Caco-2 (cell line): ENCODE measurements around the gene CHST13. TPM values are rescaled to one million over a fixed set of nuclear protein-coding genes. Genes with fewer than 3 reads are reported as not detected.

Experiments
- BruUV-seq: library from RNA; stranded (reverse); fragments of 400-500 nt; replicated peaks from 2 replicates; lab custom pipeline; 2021; lab: Mats Ljungman, UMichigan
- CTCF ChIA-PET: fragments of 300-600 bp; sonication (Branson Sonifier 250); formaldehyde crosslinking; loops from one replicate; lab custom pipeline; 2022; ENCODE audit warnings: antibody characterized with exemption; lab: Charles Lee
- POLR2A ChIA-PET: fragments of 300-600 bp; sonication (Branson Sonifier 250); formaldehyde crosslinking; loops from one replicate; lab custom pipeline; 2022; ENCODE audit warnings: antibody characterized with exemption; lab: Charles Lee
- DNase-seq, 2 experiments: peaks; one replicate each; pipeline versions ENCODE4 v3.0.0 to v3.0.0-alpha.2; 2020 to 2022
- H3K27me3 ChIP-seq: replicated peaks from 2 replicates; pipeline ENCODE4 v1.6.0; 2011; ENCODE audit warnings: low read length; ENCODE audit not compliant: control insufficient read depth, insufficient read depth
- H3K36me3 ChIP-seq: 2 replicates; pipeline ENCODE4 v1.5.1; 2011; ENCODE audit warnings: low read length; ENCODE audit not compliant: control insufficient read depth, insufficient read depth
- H3K4me1 ChIP-seq: fragments of 250-450 bp; sonication (Bioruptor Pico); 2 replicates; pipeline ENCODE4 v1.5.1; 2020; ENCODE audit warnings: mild to moderate bottlenecking
- H3K4me3 ChIP-seq: 2 replicates; pipeline ENCODE4 v1.5.1; 2011; ENCODE audit warnings: low read depth, mild to moderate bottlenecking, control low read depth, low read length
- H3K9me3 ChIP-seq: fragments of 250-450 bp; sonication (Bioruptor Pico); 2 replicates; pipeline ENCODE4 v1.5.1; 2020; ENCODE audit warnings: mild to moderate bottlenecking, moderate library complexity
- H3K27ac Mint-ChIP-seq: one replicate; pipeline ENCODE4 v1.8.0; 2022; ENCODE audit warnings: mixed read lengths; ENCODE audit not compliant: unreplicated experiment
- H3K27me3 Mint-ChIP-seq: one replicate; pipeline ENCODE4 v1.8.0; 2022; ENCODE audit warnings: mixed read lengths; ENCODE audit not compliant: insufficient read depth, unreplicated experiment
- H3K36me3 Mint-ChIP-seq: one replicate; pipeline ENCODE4 v1.8.0; 2022; ENCODE audit warnings: mild to moderate bottlenecking, mixed read lengths; ENCODE audit not compliant: insufficient read depth, unreplicated experiment
- H3K4me1 Mint-ChIP-seq: one replicate; pipeline ENCODE4 v1.8.0; 2022; ENCODE audit warnings: low read depth, mixed read lengths; ENCODE audit not compliant: unreplicated experiment
- H3K4me3 Mint-ChIP-seq: one replicate; pipeline ENCODE4 v1.8.0; 2022; ENCODE audit warnings: mild to moderate bottlenecking, moderate library complexity, mixed read lengths; ENCODE audit not compliant: unreplicated experiment
- H3K9me3 Mint-ChIP-seq: one replicate; pipeline ENCODE4 v1.8.0; 2022; ENCODE audit warnings: mixed read lengths; ENCODE audit not compliant: unreplicated experiment
- CTCF ChIP-seq, 2 experiments: fragments of 200-600 bp in 1 of 2; IDR thresholded peaks; 1 replicate in 1 of 2; 2 replicates in 1 of 2; pipeline versions ENCODE4 v1.5.1 to v1.8.0; 2011 to 2022; ENCODE audit warnings: antibody characterized with exemption in 1 of 2, control low read depth in 1 of 2, inconsistent platforms in 1 of 2, low read depth in 1 of 2, low read length in 1 of 2, mild to moderate bottlenecking in 1 of 2, moderate library complexity in 1 of 2; ENCODE audit not compliant: insufficient read depth in 1 of 2, severe bottlenecking in 1 of 2, unreplicated experiment in 1 of 2
- intact Hi-C: fragments of 100-400 bp; cut with micrococcal nuclease; formaldehyde crosslinking; loops from one replicate; pipeline ENCODE4 v1.10.0; 2022; ENCODE audit not compliant: unreplicated experiment
- total RNA-seq: library from RNA; stranded (reverse); gene quantifications from 2 replicates; pipeline ENCODE4 v1.2.3, GENCODE V29; 2022

CHST13 gene
- total RNA-seq, 1 experiment from 2014 or later, result 25.3 TPM

- BruUV-seq, result no TSS peak
- Mint-ChIP-seq H3K4me1 (no peaks in the 10 kb centered on the region), H3K36me3 (no peaks in the 10 kb centered on the region), H3K9me3 (no peaks in the 10 kb centered on the region), H3K27ac (no peak overlapping the region), H3K4me3 (no peak overlapping the region), H3K27me3 (no peaks in the 10 kb centered on the region)
- H3K4me3 ChIP-seq, result no peak overlapping the region
- POLR2A ChIA-PET, result no interaction called here
- H3K36me3 ChIP-seq, result no peaks in the 10 kb centered on the region
- TF ChIP-seq CTCF (IDR thresholded peaks at IDR 0.05; ENCODE audit: insufficient read depth in 1 of 2, low read depth in 1 of 2, low read length in 1 of 2, severe bottlenecking in 1 of 2, unreplicated experiment in 1 of 2), result no peak
- intact Hi-C loops, result no loop called here
- CTCF ChIA-PET, result interaction anchor here (0.7 kb wide), 1 partner anchor 1043 kb away, joined by 3 read pairs; no protein-coding TSS in a partner anchor
- H3K4me1 ChIP-seq, result no peaks in the 10 kb centered on the region
- no peaks in the 10 kb centered on the region for H3K27me3 ChIP-seq
- DNase-seq, result no peak
- no peaks in the 10 kb centered on the region for H3K9me3 ChIP-seq
Measured at GRCh38 chr3:126484662-126485061, 39.3 kb upstream of the CHST13 start.

GRCh38 chr3:126485176-126485897 lies 38.6 kb upstream of the CHST13 start:
- no peaks in the 10 kb centered on the region for H3K9me3 ChIP-seq
- H3K4me3 ChIP-seq, result no peak overlapping the region
- TF ChIP-seq CTCF (IDR thresholded peaks at IDR 0.05; ENCODE audit: insufficient read depth in 1 of 2, low read depth in 1 of 2, low read length in 1 of 2, severe bottlenecking in 1 of 2, unreplicated experiment in 1 of 2), result no peak
- Mint-ChIP-seq H3K4me1 (no peaks in the 10 kb centered on the region), H3K4me3 (no peak overlapping the region), H3K36me3 (no peaks in the 10 kb centered on the region), H3K9me3 (no peaks in the 10 kb centered on the region), H3K27me3 (no peaks in the 10 kb centered on the region), H3K27ac (no peak overlapping the region)
- BruUV-seq, result no TSS peak
- intact Hi-C loops, result no loop called here
- no peak for DNase-seq
- no peaks in the 10 kb centered on the region for H3K4me1 ChIP-seq
- CTCF ChIA-PET, result no interaction called here
- POLR2A ChIA-PET, result no interaction called here
- no peaks in the 10 kb centered on the region for H3K36me3 ChIP-seq
- H3K27me3 ChIP-seq, result no peaks in the 10 kb centered on the region

DNA sequence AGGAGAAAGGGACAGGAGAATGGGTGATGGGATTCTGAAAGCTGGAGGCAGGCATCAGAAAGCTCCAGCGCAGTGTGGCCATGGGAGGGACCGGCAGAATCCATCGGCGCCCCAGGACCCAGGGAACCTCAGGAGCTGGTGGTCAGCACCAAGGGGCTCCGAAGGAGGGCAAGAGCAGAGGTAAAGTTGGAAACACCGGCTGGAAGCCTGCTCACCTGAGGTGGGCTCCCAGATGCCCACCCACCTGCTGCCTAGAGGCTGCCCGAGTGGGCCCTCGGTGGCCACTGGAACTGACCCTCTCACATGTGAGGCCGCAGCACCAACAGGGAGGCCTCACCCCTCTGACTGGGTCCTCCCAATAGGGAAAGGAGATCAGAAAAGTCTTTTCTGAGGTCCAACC lies 38.0 kb upstream of the CHST13 start:
- Mint-ChIP-seq H3K4me3 (no peak overlapping the region), H3K9me3 (no peaks in the 10 kb centered on the region), H3K27ac (no peak overlapping the region), H3K36me3 (no peaks in the 10 kb centered on the region), H3K27me3 (no peaks in the 10 kb centered on the region), H3K4me1 (no peaks in the 10 kb centered on the region)
- Histone ChIP-seq H3K4me3 (no peak overlapping the region), H3K4me1 (no peaks in the 10 kb centered on the region), H3K27me3 (no peaks in the 10 kb centered on the region), H3K36me3 (no peaks in the 10 kb centered on the region), H3K9me3 (no peaks in the 10 kb centered on the region)
- CTCF ChIA-PET, result no interaction called here
- POLR2A ChIA-PET, result no interaction called here
- no TSS peak for BruUV-seq
- intact Hi-C loops, result no loop called here
- no peak for DNase-seq
- TF ChIP-seq CTCF (IDR thresholded peaks at IDR 0.05; ENCODE audit: insufficient read depth in 1 of 2, low read depth in 1 of 2, low read length in 1 of 2, severe bottlenecking in 1 of 2, unreplicated experiment in 1 of 2), result no peak
